Stimulated activated CD8-positive, alpha-beta memory T cell treated with anti-CD3 and anti-CD28 coated beads, Interleukin-12 subunit alpha, Interleukin-12 subunit beta, amount 100 ng/mL, for 1 hour (primary cell): ENCODE results near the gene CRYGB.
"Not testable (repeated sequence)": the region's sequence is repeated elsewhere in the genome, so short reads cannot be mapped to it uniquely, and the experiment has no call there.

ENCODE experiments used
- DNase-seq: peaks from one replicate; pipeline ENCODE4 v3.0.0-alpha.2; 2020; ENCODE audit warnings: low read depth

The CRYGB gene

DNA sequence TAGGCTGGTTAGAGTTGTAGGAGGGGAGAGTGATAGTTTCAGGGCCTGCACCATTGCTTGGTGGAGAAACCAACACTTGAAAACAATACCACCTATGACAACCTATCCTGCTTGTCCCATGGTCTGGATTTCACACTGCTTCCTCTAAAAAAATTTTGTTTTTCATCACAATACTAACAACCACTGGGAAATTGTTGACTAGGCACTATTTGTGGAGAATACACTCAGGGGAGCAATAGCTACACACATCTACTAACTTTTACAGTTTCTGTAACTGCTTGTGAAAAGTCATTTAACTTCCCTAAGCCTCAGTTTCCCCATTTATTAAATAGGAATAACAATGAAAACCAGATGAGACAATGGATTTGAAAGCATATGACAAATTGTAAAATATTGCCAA is 4.1 kb upstream of the CRYGB start:
- no peak for DNase-seq

DNA sequence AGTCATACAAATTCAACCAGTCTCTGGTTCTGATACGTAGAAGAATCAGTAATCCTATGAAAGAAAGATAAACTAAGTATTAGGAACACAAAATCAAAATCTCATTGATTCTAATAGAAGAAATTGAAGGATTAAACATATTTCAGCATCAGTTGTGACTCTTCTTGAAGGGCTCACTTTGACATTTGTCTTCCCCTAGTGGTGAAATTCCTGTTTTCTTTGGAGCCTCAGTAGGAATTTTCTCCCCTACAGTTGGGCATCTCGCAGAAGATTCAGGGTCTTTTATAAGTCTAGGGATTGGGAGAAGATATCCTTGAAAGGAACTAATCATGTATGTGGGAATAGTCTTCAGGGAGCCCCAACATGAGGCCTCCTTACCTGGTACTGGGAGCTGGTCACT is 2.8 kb upstream of the CRYGB start:
- DNase-seq: no peak

- DNase-seq: no peak
Measured at GRCh38 chr2:208147759-208148158, 1.8 kb upstream of the CRYGB start.

DNA sequence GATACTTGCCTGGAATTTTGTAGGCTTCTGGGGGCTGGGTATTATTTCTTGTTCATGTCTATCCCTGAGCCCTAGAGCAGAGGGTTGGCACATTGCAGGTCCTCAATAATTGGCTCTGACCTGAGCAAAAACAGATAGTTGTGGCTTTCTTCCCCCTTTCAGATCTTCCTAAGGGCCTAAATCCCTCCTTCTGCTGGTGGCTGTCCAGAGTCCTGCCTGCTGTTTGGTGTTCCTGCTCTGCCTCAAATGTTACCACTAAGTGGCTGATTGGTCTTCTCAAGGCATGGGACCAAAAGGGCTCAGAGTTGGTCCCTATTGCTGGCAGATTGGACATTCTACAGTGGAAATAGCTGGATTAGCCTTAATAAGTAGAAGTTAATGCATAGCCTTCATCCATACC is 1.1 kb upstream of the CRYGB start:
- DNase-seq: no peak

DNA sequence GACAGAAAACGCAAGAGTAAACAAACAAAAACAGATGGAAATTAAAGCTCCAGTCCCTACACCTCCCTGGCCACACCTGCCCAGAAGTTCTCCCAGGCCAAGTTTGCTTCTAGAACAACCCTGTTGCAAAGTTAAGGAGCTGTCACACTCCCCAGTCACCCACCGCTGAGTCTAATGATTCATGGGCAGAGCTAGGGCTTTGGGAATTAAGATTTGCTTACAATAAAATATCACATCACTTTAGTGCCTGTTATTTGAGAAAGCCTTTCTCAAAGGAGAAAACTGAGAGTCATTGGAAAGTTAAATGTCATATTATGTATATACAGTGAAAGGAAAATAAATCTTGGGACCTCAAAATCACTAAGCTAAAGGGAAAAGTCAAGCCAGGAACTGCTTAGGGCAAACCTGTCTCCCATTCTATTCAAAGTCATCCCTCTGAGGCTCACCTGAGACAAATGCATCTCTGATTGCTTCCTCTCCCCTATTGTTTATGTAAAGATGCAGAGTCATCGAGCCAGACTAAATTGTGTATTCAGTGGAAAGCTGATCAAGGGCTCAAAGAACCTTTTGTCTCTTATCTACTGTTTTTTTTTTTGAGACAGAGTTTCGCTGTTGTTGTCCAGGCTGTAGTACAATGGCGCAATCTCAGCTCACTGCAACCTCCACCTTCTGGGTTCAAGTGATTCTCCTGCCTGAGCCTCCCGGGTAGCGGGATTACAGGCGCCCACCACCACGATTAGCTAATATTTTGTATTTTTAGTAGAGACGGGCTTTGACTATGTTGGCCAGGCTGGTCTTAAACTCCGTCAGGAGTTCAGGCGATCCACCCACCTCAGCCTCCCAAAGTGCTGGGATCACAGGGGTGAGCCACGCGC is 2.8 kb downstream of the CRYGB start:
- no peak for DNase-seq

- DNase-seq: no peak
Measured at GRCh38 chr2:208142240-208142924, 3.6 kb downstream of the CRYGB start.

DNA sequence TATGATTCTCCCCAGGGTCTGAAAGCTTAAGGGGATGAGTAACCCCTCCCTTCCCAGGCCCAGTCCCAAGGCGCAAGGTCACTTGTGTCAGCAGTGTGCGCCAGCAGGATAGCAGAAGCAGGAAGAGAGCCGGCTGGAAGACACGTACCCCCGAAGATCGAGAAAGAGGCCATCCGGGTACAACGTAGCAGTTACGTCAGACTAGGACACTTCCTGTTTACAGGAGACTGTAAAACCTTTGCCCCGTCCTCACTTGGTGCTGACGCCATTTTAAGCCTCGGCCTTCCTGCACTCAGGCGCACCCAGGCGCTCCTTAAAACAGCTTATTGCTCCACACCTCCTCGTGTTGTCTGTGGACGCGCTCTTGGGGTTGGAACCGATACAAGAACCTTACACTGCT is 6.5 kb downstream of the CRYGB start:
- DNase-seq: no peak

- DNase-seq: not testable (repeated sequence)
Measured at GRCh38 chr2:208138334-208138733, 7.6 kb downstream of the CRYGB start.

DNA sequence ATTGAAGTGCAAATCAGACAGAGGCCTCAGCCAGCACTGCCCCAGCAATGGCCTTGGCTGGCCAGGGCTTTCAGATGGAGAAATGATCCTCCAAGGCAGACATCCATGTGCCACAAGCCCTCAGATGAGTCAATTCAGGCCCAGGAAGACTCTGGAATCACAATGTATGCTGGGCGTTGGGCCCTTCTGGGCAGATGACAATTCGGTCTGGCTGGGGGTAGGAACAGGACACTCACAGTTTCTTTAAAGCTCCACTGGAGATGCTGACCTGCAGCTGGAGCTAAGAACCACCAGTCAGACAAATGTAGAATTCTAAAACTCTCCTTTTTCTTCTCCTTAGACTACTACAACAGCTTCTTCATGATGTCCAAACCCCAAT is 9.3 kb downstream of the CRYGB start:
- DNase-seq: no peak

DNA sequence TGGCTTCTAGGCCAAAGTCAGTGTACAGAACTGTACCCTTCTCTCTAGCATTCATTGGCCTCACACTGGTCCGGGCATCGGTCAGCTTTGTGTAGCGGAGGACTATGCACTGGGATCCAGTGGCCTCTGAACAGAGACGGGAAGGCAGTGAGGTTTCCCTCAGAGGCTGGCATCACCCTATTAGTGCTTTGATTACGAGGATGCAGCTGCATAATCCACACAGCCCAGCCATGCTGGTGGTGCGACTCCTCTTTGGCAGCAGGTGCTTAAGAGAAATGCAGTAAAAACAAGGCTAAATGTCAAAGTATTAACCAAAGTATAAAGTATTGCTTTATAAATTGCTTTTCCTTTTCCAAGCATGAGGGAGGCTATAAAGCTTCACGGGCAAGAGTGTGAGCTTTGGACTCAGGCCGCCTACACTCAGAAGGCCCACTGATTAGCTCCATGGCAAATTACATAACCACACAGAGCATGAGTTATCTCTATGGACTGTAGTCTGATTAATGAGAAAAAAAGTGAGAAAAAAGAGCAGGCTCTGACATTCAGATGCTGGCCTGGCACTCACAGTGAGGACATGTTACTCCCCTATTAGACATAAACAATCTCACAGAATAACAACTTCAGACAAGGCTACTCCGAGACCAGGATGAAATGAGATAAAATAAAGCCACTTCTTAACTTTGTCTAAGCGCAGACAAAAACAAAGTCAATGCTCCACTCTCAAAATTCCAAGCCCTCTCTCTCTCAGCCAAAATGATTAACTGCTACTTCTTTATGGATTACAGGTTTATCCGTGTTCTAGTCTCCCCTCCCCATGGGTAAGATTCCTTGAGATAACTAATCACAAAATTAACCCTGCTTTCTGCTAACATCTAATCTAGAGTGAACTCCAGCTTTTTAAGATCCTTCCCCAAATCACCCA is 9.9 kb downstream of the CRYGB start:
- DNase-seq: no peak

DNA sequence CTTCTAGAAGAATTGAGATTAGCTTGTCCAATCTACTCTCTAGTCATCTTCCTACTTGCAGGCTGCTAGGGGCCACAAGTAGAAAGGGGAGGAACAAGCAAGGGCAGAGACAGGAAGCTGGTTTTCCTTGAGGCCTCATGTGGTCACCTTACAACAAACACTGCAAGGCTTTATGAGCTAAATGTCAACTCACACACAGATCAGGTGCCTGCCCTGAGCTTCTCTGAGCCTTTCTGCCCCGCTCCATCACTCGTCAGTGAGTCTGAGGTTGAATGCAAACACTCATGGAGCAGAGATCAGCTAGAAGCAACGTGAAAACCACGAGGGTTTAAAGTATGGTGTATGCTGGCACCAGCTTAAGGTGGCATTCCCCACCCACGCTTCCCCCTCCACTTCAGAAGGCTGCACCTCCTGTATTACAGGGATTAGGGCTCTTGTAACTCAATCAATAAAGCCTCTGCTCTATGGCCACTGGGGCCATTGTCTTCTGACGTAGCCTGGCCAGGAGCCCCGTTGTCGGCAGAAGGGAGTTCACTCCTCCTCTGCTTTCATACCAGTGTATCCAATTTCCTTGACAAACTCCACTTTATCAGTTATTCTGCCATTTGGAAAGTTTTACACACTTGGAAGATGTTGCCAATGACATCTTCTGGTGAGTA is 10.9 kb downstream of the CRYGB start:
- no peak for DNase-seq

GRCh38 chr2:208130712-208131110 is 15.2 kb downstream of the CRYGB start:
- DNase-seq: no peak

DNA sequence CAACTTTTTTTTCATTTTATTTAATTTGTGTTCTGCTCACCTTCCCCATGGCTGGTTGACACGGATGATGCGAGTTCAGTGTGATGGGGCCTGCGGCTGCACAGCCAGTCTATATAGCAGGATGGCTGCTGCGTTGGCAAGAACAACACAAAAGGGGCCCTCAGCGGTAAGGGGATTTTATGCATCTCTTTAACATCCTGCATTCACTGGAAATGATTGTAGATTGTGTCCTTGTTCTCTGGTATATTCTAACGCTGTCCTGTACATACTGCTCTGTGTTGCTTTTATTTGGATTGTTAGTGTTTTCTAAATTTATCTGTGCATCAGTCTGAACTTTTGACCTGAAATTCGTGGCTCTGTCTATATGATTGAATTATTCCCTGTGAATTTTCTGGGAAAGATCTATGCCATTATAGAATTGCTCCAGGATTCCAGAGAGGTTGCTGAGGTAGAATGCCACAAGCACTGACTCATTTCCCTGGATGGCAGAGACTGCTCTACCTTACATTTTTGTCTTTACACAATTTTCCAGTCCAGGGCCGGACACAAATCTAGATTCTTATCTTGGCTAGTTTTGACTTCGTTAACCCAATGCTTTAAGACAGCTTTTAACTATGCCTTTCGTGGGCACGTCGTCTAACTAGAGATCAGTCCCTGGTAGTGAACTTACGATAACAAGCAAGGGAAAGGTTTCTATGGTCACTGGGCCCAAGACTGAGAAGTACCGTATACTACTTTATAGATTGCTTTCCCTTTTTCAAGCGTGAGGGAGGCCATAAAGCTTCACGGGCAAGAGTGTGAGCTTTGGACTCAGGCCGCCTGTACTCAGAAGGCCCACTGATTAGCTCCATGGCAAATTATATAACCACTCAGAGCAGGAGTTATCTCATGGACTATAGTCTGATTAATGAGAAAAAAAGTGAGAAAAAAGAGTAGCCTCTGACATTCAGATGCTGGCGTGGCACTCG is 15.9 kb downstream of the CRYGB start, which contains the start of gene CRYGC:
Gene CRYGC, minus strand, starts transcription at position 85 of the 968 bp plus-strand sequence. Its CDS starts 36 bp downstream, at position 49.
- no peak for DNase-seq

- DNase-seq: no peak
Measured at GRCh38 chr2:208128136-208128535, 17.8 kb downstream of the CRYGB start.

- DNase-seq: no peak
Measured at GRCh38 chr2:208127090-208127489, 18.9 kb downstream of the CRYGB start.

DNA sequence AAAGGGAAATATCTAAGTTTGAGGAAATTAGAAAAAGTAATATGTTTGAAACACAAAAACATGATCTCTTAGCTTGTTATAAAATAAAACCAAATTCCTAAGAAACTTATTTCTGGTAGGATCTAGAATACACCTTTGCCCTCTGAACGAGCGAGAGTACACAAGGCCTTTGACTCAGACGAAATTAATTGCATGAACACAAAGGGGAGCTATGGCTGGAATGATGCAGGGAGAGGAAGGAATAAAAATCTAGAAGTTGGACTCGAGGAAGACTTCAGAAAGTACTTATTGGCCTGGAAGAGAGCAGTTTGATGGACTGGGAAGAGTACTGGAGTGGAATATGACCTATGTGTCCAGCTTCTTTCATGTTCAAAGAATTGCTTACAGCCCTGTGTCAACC is 20.7 kb downstream of the CRYGB start:
- no peak for DNase-seq

DNA sequence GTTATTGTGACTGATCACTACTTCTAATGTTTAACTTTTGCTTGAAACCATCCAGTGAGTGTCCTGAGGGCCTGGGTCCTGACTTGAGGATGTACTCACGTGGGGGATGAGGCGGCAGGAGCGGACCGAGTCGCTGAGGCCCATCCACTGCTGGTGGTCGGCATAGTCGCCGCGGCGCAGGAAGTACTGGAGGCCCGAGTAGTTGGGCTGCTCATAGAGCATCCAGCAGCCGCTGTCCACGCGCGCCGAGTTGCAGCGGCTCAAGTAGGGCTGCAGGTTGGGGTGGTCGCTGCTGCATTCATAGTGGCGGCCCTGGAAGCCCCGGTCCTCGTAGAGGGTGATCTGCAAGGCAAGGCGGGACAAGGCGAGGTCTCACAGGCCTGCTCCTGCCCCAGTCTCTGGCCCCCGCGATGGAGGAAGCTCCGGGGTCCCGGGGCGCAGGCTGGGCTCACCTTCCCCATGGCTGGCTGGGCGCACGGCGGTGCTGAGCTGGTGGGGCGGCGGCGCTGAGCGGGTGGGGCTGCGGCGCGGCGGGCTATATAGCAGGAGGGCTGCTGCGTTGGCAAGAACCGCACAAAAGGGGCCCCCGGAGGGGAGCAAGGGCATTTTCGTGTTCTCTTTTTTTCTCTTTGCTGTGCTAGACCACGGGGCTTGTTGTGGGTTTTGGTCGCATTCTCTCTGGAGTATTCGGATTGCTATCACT is 21.8 kb downstream of the CRYGB start, which contains the start of gene CRYGD:
Gene CRYGD, minus strand, starts transcription at position 512 of the 703 bp plus-strand sequence. Its CDS starts 51 bp downstream, at position 461.
- not testable (repeated sequence) for DNase-seq

DNA sequence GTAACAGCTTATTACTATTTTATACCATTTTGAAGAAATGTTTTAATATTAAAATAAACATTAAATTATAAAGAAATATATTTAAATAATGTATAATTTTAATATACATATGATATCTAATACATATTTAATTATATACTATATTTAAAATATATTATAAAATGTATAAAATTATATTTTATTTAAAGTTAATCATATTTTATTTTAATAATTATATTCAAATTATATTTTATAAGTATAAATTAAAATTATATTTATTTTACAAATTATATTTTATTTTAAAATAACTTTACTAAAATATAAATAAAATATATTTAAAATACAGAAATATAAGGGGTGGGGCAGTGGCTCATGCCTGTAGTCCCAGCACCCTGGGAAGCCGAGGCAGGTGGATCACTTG is 23.7 kb downstream of the CRYGB start:
- DNase-seq: no peak

- DNase-seq: no peak
Measured at GRCh38 chr2:208118918-208119317, 27.0 kb downstream of the CRYGB start.

- not testable (repeated sequence) for DNase-seq
Measured at GRCh38 chr2:208117390-208117789, 28.6 kb downstream of the CRYGB start.
